Sigmoid colon (tissue), 7 donors: ENCODE data around the gene NNT. TPM values are rescaled to one million over a fixed set of nuclear protein-coding genes. Genes with fewer than 3 reads are reported as not detected.
A peak's percentile ranks its signal among the peaks of the same experiment; 100 is the strongest.
"Not testable (repeated sequence)": the region's sequence is repeated elsewhere in the genome, so short reads cannot be mapped to it uniquely, and the experiment has no call there.

Experiments
- DNase-seq: peaks from one replicate; pipeline ENCODE4 v3.0.0-alpha.2; 2019
- H3K27ac ChIP-seq, 4 donors: fragments of 200-600 bp; sonication (generic); one replicate each; pipeline ENCODE4 v1.5.1; 2016 to 2019; ENCODE audit warnings: mild to moderate bottlenecking in 1 of 4
- H3K27me3 ChIP-seq, 3 donors: fragments of 200-600 bp; sonication (generic); one replicate each; pipeline ENCODE4 v1.5.1; 2019; ENCODE audit warnings: mild to moderate bottlenecking in 1 of 3
- H3K36me3 ChIP-seq, 4 donors: fragments of 200-600 bp; sonication (generic); one replicate each; pipeline ENCODE4 v1.5.1; 2016 to 2019
- H3K4me1 ChIP-seq, 4 donors: fragments of 200-600 bp; sonication (generic); one replicate each; pipeline ENCODE4 v1.5.1; 2017 to 2019
- H3K4me3 ChIP-seq, 4 donors: fragments of 200-600 bp; sonication (generic); one replicate each; pipeline ENCODE4 v1.5.1; 2017 to 2019; ENCODE audit warnings: mild to moderate bottlenecking in 2 of 4, moderate library complexity in 1 of 4
- H3K9me3 ChIP-seq, 4 donors: fragments of 200-600 bp in 3 of 4; sonication (generic) in 3 of 4; one replicate each; pipeline versions ENCODE4 v1.5.1 to v1.6.1; 2013 to 2019
- CTCF ChIP-seq, 4 experiments: fragments of 450-650 bp in 3 of 4; fragments of 200-600 bp in 1 of 4; IDR thresholded peaks; one replicate each; pipeline ENCODE4 v1.5.1; 2016 to 2019; ENCODE audit warnings: antibody characterized with exemption in 4 of 4, mild to moderate bottlenecking in 3 of 4, moderate library complexity in 2 of 4
- EP300 ChIP-seq, 4 donors: sonication (generic); formaldehyde crosslinking; IDR thresholded peaks; one replicate each; pipeline ENCODE4 v1.6.1; 2017; ENCODE audit warnings: antibody characterized with exemption in 4 of 4
- POLR2A ChIP-seq, 2 donors: fragments of 450-650 bp; IDR thresholded peaks; one replicate each; pipeline ENCODE4 v1.6.1; 2016; ENCODE audit warnings: antibody characterized with exemption in 2 of 2, mild to moderate bottlenecking in 2 of 2, moderate library complexity in 2 of 2
- POLR2AphosphoS5 ChIP-seq, 4 donors: sonication (generic); formaldehyde crosslinking; IDR thresholded peaks; one replicate each; pipeline ENCODE4 v1.6.1; 2017; ENCODE audit warnings: antibody characterized with exemption in 4 of 4
- WGBS, 2 donors: extraction: QIAGEN DNeasy Blood & Tissue Kit; methylation state at CpG; one replicate each; pipeline ENCODE4 v1.1.7; 2013; 5-methylcytosine and 5-hydroxymethylcytosine counted together
- intact Hi-C: fragments of 100-400 bp; cut with DNase I; formaldehyde crosslinking; loops from one replicate; pipeline ENCODE4 v1.15.1; 2023
- polyA plus RNA-seq, 3 donors: library from polyadenylated mRNA; stranded (reverse); fragments of 200-250 nt; gene quantifications; one replicate each; pipeline ENCODE4 v1.2.3, GENCODE V29; 2013
- total RNA-seq, 4 donors: library from RNA; depleted of rRNA; stranded (reverse); fragments of >200 nt; gene quantifications; one replicate each; pipeline ENCODE4 v1.1.0, GENCODE V29; 2016
- donor health status: healthy with polysubstance abuse.
- donor health status: Bipolar disorder and iron deficiency.
- donor health status: healthy.

The NNT gene
- total and polyA plus RNA-seq, 7 donors, result 15.7 to 80.3 (median 48.5) TPM

- H3K4me1 ChIP-seq, result peaks cover 0 to 27% (median 24%) of the 10 kb centered on the region in 4 donors
- intact Hi-C loops, result no loop called here
- 91 to 92% methylated on average over 8 of the region's 8 CpGs for WGBS, 2 donors
- peak overlapping the region in 2 of 4 donors; percentile 40 for H3K4me3 ChIP-seq
- TF ChIP-seq POLR2AphosphoS5 (IDR thresholded peaks at IDR 0.05) (no peak), CTCF (IDR thresholded peaks at IDR 0.05) (no peak), EP300 (IDR thresholded peaks at IDR 0.05) (no peak), POLR2A (IDR thresholded peaks at IDR 0.05) (no peak)
- DNase-seq, result no peak
- H3K27me3 ChIP-seq, result no peaks in the 10 kb centered on the region
- H3K27ac ChIP-seq, result peak overlapping the region; percentile 76 to 84 (median 76)
- no peaks in the 10 kb centered on the region for H3K9me3 ChIP-seq
- H3K36me3 ChIP-seq, result no peaks in the 10 kb centered on the region
Measured at GRCh38 chr5:43570450-43571158, 32.4 kb upstream of the NNT start.

- Histone ChIP-seq H3K36me3 (no peaks in the 10 kb centered on the region), H3K27me3 (no peaks in the 10 kb centered on the region), H3K27ac (peak overlapping the region; percentile 76 to 84 (median 76)), H3K4me3 (peak overlapping the region; percentile 5 to 40 (median 36)), H3K9me3 (no peaks in the 10 kb centered on the region), H3K4me1 (peaks cover 0 to 27% (median 24%) of the 10 kb centered on the region in 4 donors)
- intact Hi-C loops, result no loop called here
- 73 to 88% methylated on average over 5 of the region's 5 CpGs for WGBS, 2 donors
- TF ChIP-seq POLR2A (IDR thresholded peaks at IDR 0.05), result no peak
- TF ChIP-seq POLR2AphosphoS5 (IDR thresholded peaks at IDR 0.05), result peak in 1 of 4 donors; percentile 11
- no peak for DNase-seq
Measured at GRCh38 chr5:43571237-43571636, 31.7 kb upstream of the NNT start.

- Histone ChIP-seq H3K27ac (peak overlapping the region; percentile 76 to 84 (median 76)), H3K9me3 (no peaks in the 10 kb centered on the region), H3K4me3 (no peak overlapping the region), H3K27me3 (no peaks in the 10 kb centered on the region), H3K36me3 (no peaks in the 10 kb centered on the region), H3K4me1 (peaks cover 0 to 27% (median 24%) of the 10 kb centered on the region in 4 donors)
- intact Hi-C loops, result no loop called here
- DNase-seq, result no peak
- WGBS, 2 donors, result 84 to 88% methylated on average over 2 of the region's 2 CpGs
- TF ChIP-seq EP300 (IDR thresholded peaks at IDR 0.05) (no peak), POLR2AphosphoS5 (IDR thresholded peaks at IDR 0.05) (peak in 3 of 4 donors; percentile 24 to 36 (median 31)), CTCF (IDR thresholded peaks at IDR 0.05) (no peak), POLR2A (IDR thresholded peaks at IDR 0.05) (no peak)
Measured at GRCh38 chr5:43572357-43572756, 30.6 kb upstream of the NNT start.

GRCh38 chr5:43573058-43573457, 29.9 kb upstream of the NNT start:
- no peak for DNase-seq
- no peak overlapping the region for H3K4me3 ChIP-seq
- H3K27me3 ChIP-seq, result no peaks in the 10 kb centered on the region
- no peaks in the 10 kb centered on the region for H3K36me3 ChIP-seq
- peaks cover 0 to 27% (median 24%) of the 10 kb centered on the region in 4 donors for H3K4me1 ChIP-seq
- intact Hi-C loops, result no loop called here
- H3K27ac ChIP-seq, result peak overlapping the region; percentile 76 to 84 (median 76)
- TF ChIP-seq POLR2A (IDR thresholded peaks at IDR 0.05), result no peak
- no peak for TF ChIP-seq CTCF (IDR thresholded peaks at IDR 0.05)
- no peak for TF ChIP-seq EP300 (IDR thresholded peaks at IDR 0.05)
- no peak for TF ChIP-seq POLR2AphosphoS5 (IDR thresholded peaks at IDR 0.05)
- no peaks in the 10 kb centered on the region for H3K9me3 ChIP-seq
- 81 to 83% methylated on average over 1 of the region's 1 CpG for WGBS, 2 donors

- WGBS, 2 donors, result 91 to 92% methylated on average over 10 of the region's 10 CpGs
- H3K27me3 ChIP-seq, intact Hi-C loops: not testable (repeated sequence)
Measured at GRCh38 chr5:43580402-43581210, 22.4 kb upstream of the NNT start.

More at GRCh38 chr5:43580402-43581210, 22.4 kb upstream of the NNT start:
- H3K4me1 ChIP-seq, H3K36me3 ChIP-seq, H3K27ac ChIP-seq, H3K9me3 ChIP-seq, H3K4me3 ChIP-seq, DNase-seq: not testable (repeated sequence)
